Stimulated activated effector memory CD8-positive, alpha-beta T cell treated with anti-CD3 and anti-CD28 coated beads, Interleukin-12 subunit alpha, Interleukin-12 subunit beta, amount 100 ng/mL, for 72 hours (primary cell): ENCODE measurements around the gene DNAH14.
"Not testable (repeated sequence)": the region's sequence is repeated elsewhere in the genome, so short reads cannot be mapped to it uniquely, and the experiment has no call there.

Experiments used
- ATAC-seq: fragments of 150-1000 bp; cut with Tn5 transposase; 2 replicates; pipeline ENCODE4 v1.10.0; 2021
- DNase-seq, 2 donors: peaks; one replicate each; pipeline ENCODE4 v3.0.0; 2021 to 2022; ENCODE audit warnings: low spot score in 2 of 2
- H3K27ac Mint-ChIP-seq: one replicate; pipeline ENCODE4 v1.8.0; 2022; ENCODE audit warnings: mild to moderate bottlenecking, mixed read lengths
- H3K36me3 Mint-ChIP-seq: one replicate; pipeline ENCODE4 v1.8.0; 2022; ENCODE audit warnings: mild to moderate bottlenecking, mixed read lengths
- H3K4me1 Mint-ChIP-seq: one replicate; pipeline ENCODE4 v1.8.0; 2022; ENCODE audit warnings: mixed read lengths
- H3K4me3 Mint-ChIP-seq: one replicate; pipeline ENCODE4 v1.8.0; 2022; ENCODE audit warnings: mild to moderate bottlenecking, mixed read lengths
- H3K9me3 Mint-ChIP-seq: one replicate; pipeline ENCODE4 v1.8.0; 2022; ENCODE audit warnings: mixed read lengths

Gene DNAH14

DNA sequence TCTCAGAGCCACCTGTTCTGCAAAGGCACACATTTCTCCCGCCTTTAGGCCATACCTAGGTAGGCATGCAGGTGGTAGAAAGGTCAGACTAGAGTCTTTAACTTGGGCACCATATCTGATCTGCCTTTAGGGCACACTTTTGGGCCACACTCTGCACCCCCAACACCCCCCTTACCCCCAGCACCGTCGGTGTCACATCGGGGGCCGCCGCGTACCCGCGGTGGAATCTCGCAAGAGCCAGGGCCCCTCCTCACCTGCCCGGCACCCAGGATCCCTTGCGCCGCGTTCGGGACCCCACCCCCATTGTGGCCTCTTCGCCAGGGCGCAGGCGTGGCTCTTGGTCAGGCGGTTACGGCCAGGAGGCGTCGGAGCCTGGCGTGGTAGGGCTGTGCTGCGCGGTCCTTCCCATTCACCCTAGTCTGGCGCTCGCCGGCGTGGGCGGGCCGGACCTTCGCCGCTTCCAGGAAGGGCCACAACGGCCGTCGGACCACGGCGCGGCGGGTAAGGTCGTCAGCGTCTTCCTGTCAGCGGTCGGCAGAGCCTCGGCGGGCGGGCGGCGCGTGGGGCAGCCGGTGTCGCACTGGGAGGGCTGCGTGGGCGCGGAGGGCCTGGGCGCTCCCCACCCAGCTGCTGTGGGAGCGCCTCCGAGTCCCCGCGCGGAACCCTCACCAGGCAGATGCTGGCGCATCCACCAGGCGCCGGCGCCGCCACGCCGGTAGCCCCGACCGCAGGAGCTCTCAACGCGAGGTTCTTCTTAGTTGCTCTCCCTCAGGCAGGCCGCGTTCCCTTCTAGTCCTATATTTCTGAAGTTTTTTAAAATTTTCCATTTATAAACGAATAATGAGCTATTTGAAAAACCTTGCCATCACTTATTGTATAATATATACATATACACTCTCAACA is at the start of gene DNAH14:
Gene DNAH14 (plus strand): TSS at position 341 of the 903 bp plus-strand sequence. CDS start 23,028 bp downstream, outside the sequence.
- no peak for DNase-seq
- Mint-ChIP-seq H3K9me3 (peaks cover 19% of the 10 kb centered on the region), H3K4me3 (peak within 1 kb of the TSS; percentile 39), H3K36me3 (no peaks in the 10 kb centered on the region), H3K4me1 (no peaks in the 10 kb centered on the region), H3K27ac (no peak within 1 kb of the TSS)
- ATAC-seq: peak; percentile 51

GRCh38 chr1:224880593-224881307 is 48.7 kb upstream of the DNAH14 start:
- DNase-seq (no peak), ATAC-seq (no peak)
- H3K4me3 Mint-ChIP-seq: no peak overlapping the region
- no peaks in the 10 kb centered on the region for H3K36me3 Mint-ChIP-seq
- peaks cover 4% of the 10 kb centered on the region for H3K9me3 Mint-ChIP-seq
- H3K27ac Mint-ChIP-seq: no peak overlapping the region
- no peaks in the 10 kb centered on the region for H3K4me1 Mint-ChIP-seq

- H3K4me3 Mint-ChIP-seq, H3K27ac Mint-ChIP-seq, DNase-seq, H3K9me3 Mint-ChIP-seq, H3K4me1 Mint-ChIP-seq, ATAC-seq, H3K36me3 Mint-ChIP-seq: not testable (repeated sequence)
These were observed 48.2 kb upstream of the DNAH14 start for GRCh38 chr1:224881308-224881692.

DNA sequence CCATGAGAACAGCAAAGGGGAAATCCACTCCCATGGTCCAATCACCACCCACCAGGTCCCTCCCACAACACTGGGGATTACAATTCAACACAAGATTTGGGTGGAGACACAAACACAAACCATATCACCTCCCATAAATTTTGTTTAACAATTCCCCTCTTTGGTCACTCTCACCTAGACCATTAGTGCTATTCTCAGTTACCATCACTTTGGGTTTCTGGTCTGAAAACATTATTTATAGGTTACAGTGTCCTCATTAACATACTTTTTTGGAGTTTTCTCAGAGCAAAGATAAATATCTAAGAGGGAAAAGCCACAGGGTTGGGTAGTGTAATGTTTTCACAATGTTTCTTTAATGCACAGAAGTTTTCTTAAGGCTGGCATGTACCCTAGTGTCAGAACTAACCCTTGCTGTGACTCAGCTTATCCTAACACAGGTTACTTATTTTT is 47.7 kb upstream of the DNAH14 start:
- Mint-ChIP-seq H3K4me1 (no peaks in the 10 kb centered on the region), H3K36me3 (no peaks in the 10 kb centered on the region), H3K27ac (no peak overlapping the region), H3K9me3 (peaks cover 10% of the 10 kb centered on the region), H3K4me3 (no peak overlapping the region)
- ATAC-seq (no peak), DNase-seq (no peak)

GRCh38 chr1:224882264-224882663 is 47.2 kb upstream of the DNAH14 start:
- peaks cover 10% of the 10 kb centered on the region for H3K9me3 Mint-ChIP-seq
- H3K4me1 Mint-ChIP-seq: no peaks in the 10 kb centered on the region
- no peaks in the 10 kb centered on the region for H3K36me3 Mint-ChIP-seq
- DNase-seq (no peak), ATAC-seq (no peak)
- no peak overlapping the region for H3K27ac Mint-ChIP-seq
- no peak overlapping the region for H3K4me3 Mint-ChIP-seq

DNA sequence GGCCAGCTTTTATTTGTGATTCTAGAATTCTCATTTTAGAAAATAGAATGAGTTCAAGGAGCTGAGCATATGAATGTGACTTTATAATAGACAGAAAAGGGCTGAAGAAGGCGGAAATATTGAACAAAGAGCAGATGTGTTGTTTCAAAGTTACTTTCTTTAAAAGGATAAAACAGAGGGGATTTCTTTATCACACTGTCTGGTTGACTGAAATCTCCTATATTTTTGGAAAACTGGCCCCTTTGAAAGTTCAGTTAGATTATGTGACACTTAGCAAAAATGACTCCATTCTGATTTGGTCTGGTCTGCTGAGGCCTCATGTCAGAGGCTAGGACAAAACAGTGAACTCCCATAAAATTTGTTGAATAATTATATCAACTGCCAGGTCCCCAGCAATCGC is 46.4 kb upstream of the DNAH14 start:
- Mint-ChIP-seq H3K4me3 (no peak overlapping the region), H3K27ac (no peak overlapping the region), H3K9me3 (peaks cover 10% of the 10 kb centered on the region), H3K4me1 (no peaks in the 10 kb centered on the region), H3K36me3 (no peaks in the 10 kb centered on the region)
- DNase-seq (no peak), ATAC-seq (no peak)

GRCh38 chr1:224884361-224884801 is 45.1 kb upstream of the DNAH14 start:
- Mint-ChIP-seq H3K27ac (no peak overlapping the region), H3K36me3 (no peaks in the 10 kb centered on the region), H3K4me1 (no peaks in the 10 kb centered on the region), H3K4me3 (no peak overlapping the region), H3K9me3 (peaks cover 10% of the 10 kb centered on the region)
- DNase-seq (no peak), ATAC-seq (no peak)

- not testable (repeated sequence) for H3K36me3 Mint-ChIP-seq, H3K9me3 Mint-ChIP-seq, H3K4me3 Mint-ChIP-seq, H3K4me1 Mint-ChIP-seq, DNase-seq, H3K27ac Mint-ChIP-seq, ATAC-seq
These were observed 44.1 kb upstream of the DNAH14 start for GRCh38 chr1:224885376-224885775.

DNA sequence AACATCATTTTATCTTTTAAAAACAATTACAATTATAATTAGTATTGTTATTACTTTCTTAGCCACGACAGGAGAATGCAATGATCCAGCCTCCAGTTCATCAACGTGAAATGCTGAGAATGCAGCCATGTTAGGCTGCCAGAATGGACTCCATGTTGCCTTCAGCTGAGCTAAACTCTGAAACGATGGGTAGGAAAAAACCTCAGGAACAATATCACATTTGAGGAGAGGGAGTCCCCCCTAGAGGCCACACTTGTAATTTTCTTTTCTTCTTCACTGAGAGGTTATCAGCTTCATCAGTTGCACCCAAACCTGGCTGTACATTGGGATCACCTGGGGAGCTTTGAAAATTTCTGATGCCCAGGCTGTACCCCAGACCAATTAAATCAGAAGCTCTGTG is 34.6 kb upstream of the DNAH14 start:
- H3K27ac Mint-ChIP-seq: no peak overlapping the region
- H3K9me3 Mint-ChIP-seq: peaks cover 5% of the 10 kb centered on the region
- ATAC-seq: no peak
- H3K4me1 Mint-ChIP-seq: no peaks in the 10 kb centered on the region
- no peak for DNase-seq
- H3K36me3 Mint-ChIP-seq: no peaks in the 10 kb centered on the region
- H3K4me3 Mint-ChIP-seq: no peak overlapping the region

DNA sequence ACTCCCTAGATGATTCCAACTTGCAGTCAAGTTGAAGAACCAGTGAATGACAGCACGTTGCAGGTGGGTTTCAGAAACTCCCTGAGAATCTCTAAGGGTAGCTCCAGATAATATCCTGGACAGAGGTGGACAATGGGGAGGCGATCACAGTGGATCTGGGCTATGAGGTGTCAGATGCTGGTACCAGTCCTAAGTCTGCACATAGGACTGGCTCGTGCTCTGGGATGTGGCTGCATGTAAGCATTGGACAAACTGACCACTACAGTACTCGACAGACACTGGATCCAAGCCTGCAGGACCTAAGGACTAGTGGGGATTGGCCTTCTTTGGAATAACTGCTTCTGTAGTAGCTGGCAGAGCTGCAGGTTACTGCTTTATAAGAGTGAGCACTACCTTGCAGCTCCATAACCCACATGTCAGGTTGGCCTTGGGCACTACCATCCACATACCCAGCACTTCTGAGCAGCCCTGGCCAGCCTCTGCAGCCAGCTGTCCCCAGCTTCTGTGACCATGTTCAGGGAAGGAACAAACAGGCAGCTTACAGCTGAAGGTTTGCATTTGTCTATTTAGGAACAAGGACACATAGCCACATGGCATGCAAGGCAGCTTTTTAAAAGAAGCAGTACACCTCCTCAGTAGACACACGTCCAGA is 33.2 kb upstream of the DNAH14 start:
- Mint-ChIP-seq H3K27ac (no peak overlapping the region), H3K4me3 (no peak overlapping the region), H3K36me3 (no peaks in the 10 kb centered on the region), H3K4me1 (no peaks in the 10 kb centered on the region), H3K9me3 (peaks cover 5% of the 10 kb centered on the region)
- ATAC-seq: peak; percentile 53
- no peak for DNase-seq

- Mint-ChIP-seq H3K36me3 (no peaks in the 10 kb centered on the region), H3K9me3 (peaks cover 5% of the 10 kb centered on the region), H3K4me1 (no peaks in the 10 kb centered on the region), H3K4me3 (no peak overlapping the region), H3K27ac (no peak overlapping the region)
- ATAC-seq: no peak
- DNase-seq: no peak
These were observed 31.7 kb upstream of the DNAH14 start for GRCh38 chr1:224897529-224898327.

DNA sequence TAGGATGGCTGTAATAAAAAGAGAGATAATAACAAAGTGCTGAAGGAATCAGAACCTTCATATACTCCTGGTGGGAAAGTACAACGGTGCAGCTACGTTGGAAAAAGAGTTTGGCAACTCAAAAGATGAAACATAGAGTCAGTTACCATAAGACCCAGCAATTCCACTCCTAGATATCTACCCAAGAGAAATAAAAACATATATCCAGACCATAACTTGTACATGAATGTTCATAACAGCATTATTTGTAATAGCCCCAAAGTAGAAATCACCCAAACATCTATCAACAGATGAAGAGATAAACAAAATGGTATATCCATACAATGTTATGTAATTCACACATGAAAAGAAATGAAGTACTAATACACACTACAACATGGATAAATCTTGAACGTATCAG is 30.5 kb upstream of the DNAH14 start:
- Mint-ChIP-seq H3K4me3 (no peak overlapping the region), H3K27ac (no peak overlapping the region), H3K4me1 (no peaks in the 10 kb centered on the region), H3K36me3 (no peaks in the 10 kb centered on the region), H3K9me3 (peaks cover 5% of the 10 kb centered on the region)
- DNase-seq: no peak
- no peak for ATAC-seq

DNA sequence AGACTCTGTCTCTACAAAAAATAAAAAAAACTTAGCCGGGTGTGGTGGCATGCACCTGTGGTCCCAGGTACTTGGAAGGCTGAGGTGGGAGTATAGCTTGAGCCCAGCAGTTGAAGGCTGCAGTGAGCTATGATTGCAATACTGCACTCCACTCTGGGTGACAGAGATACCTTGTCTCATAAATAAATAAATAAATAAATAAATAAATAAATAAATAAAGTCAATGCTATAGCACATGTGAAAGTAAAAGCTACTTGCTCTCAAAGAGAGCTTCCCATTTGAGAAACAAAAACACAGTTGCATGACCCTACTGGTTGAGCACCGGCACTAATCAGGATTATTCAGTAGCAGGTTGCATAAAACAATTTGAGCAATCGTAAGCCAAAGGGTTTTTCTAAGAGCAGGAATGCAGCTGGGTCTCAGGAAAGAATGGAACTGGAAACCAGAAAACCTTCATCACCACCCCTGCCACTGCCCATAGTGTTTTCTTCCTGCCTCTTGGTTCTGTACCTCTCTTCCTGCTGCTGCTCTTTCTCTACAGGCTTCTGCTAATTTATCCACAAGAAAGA is 29.3 kb upstream of the DNAH14 start:
- Mint-ChIP-seq H3K4me3 (no peak overlapping the region), H3K4me1 (no peaks in the 10 kb centered on the region), H3K36me3 (no peaks in the 10 kb centered on the region), H3K9me3 (peaks cover 5% of the 10 kb centered on the region), H3K27ac (no peak overlapping the region)
- ATAC-seq: no peak
- DNase-seq: no peak

DNA sequence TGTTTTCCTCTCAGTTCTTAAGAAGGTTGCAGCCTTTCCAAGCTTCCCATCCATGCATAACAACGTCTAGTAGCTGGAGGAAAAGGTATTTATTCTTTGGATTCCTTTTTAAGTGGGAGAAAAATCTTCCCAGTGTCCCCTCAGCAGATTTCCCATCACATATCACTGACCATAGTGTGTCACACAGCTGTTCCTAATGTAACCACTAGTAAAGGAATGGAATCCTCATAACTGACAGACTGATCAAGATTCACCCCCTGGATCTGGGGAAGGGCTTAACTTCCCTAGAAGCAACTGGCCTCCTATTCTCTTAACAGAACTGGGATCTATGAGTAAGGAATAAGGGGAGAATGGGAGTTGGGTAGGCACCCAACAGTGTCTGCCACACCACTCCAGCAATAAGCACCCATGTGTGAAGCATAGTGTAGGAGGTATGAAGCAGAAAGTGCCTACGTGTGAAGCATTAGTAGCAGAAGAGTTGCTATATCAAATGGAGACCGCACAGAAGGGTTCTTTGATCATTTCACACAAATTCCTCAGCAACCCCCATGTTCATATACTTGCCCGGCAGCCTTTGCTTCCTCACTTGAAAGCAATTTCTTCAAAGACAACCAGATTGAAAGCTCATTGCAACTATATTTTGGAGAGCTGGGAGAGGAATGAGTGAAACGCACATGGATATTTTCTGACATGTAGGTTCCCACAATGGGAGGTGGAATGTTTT is 28.2 kb upstream of the DNAH14 start:
- Mint-ChIP-seq H3K9me3 (peaks cover 5% of the 10 kb centered on the region), H3K4me1 (no peaks in the 10 kb centered on the region), H3K4me3 (no peak overlapping the region), H3K27ac (no peak overlapping the region), H3K36me3 (no peaks in the 10 kb centered on the region)
- ATAC-seq: no peak
- DNase-seq: no peak
